Large intestine (tissue), 3 donors: ENCODE results near the gene NOL4L. TPM values are rescaled to one million over a fixed set of nuclear protein-coding genes. Genes with fewer than 3 reads are reported as not detected.
A peak's percentile ranks its signal among the peaks of the same experiment; 100 is the strongest.

Experiments
- DNase-seq, 2 donors: peaks; one replicate each; pipeline versions ENCODE4 v3.0.0 to v3.0.0-alpha.2; 2013
- H3K27ac ChIP-seq: one replicate; pipeline ENCODE4 v1.5.1; 2013; ENCODE audit warnings: low read length
- H3K27me3 ChIP-seq: 2 replicates; pipeline ENCODE4 v1.6.1; 2013; ENCODE audit warnings: low read length; ENCODE audit not compliant: control insufficient read depth, insufficient read depth
- H3K36me3 ChIP-seq: 2 replicates; pipeline ENCODE4 v1.6.1; 2013; ENCODE audit warnings: low read length; ENCODE audit not compliant: control insufficient read depth, insufficient read depth
- H3K4me1 ChIP-seq: one replicate; pipeline ENCODE4 v1.6.1; 2013; ENCODE audit warnings: low read length; ENCODE audit not compliant: control insufficient read depth, insufficient read depth
- H3K4me3 ChIP-seq: one replicate; pipeline ENCODE4 v1.5.1; 2013; ENCODE audit warnings: low read length
- H3K9me3 ChIP-seq: one replicate; pipeline ENCODE4 v1.6.1; 2013; ENCODE audit warnings: mild to moderate bottlenecking, low read depth, low read length, moderate library complexity; ENCODE audit not compliant: control insufficient read depth
- WGBS: methylation state at CpG from one replicate; pipeline ENCODE4 v1.1.5; 2013; ENCODE audit warnings: low lambda C conversion rate; ENCODE audit not compliant: insufficient coverage; 5-methylcytosine and 5-hydroxymethylcytosine counted together
- polyA plus RNA-seq: library from polyadenylated mRNA; unstranded; fragments of 120-200 nt; gene quantifications from one replicate; pipeline ENCODE4 v1.2.1, GENCODE V29; 2013

Gene NOL4L
- polyA plus RNA-seq, 1 donor, result 81.7 TPM

DNA sequence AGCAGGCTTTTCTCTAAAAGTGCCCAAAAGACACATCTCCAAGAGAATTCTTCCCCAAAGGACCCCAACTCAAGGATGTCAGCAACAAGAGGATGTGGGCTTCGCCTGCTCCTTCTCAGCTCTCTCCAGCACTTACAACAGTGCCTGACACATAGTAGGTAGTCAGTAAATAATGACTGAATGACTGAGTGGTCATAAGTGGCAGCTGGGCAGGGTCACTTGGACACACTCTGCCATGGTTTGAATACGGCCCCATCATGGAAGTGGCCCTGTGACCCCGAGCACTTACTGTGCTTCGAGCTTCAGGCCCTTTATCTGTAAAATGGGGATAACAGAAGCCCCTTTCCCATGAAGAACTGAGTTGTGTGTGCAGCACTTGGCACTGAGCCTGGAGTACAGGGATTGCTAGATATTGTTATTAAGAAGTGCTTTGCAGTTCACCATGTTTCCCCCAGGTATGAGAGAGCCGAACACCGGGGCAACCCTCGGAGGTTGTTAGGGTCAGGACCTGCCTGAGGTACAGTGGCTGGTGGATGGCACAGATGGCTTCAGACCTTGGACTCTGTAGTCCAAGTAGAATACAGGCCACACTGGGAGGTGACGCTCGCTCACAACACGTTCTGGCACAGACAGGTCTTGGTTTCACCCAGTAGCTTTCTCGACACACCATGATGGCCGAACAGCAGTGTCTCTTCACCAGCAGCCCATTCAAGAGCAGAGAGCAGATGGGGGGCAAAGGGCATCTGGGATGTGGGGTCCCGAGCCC is 56.0 kb downstream of the NOL4L start:
- DNase-seq, result no peak
- H3K36me3 ChIP-seq, result peaks cover 3% of the 10 kb centered on the region
- H3K27ac ChIP-seq, result no peak overlapping the region
- no CpG with 5 or more reads among the region's 13 CpGs for WGBS
- H3K4me1 ChIP-seq, result peaks cover 14% of the 10 kb centered on the region
- no peaks in the 10 kb centered on the region for H3K9me3 ChIP-seq
- no peaks in the 10 kb centered on the region for H3K27me3 ChIP-seq
- H3K4me3 ChIP-seq, result no peak overlapping the region

GRCh38 chr20:32528171-32528891 is 56.8 kb downstream of the NOL4L start:
- Histone ChIP-seq H3K4me3 (no peak overlapping the region), H3K36me3 (peaks cover 3% of the 10 kb centered on the region), H3K27me3 (no peaks in the 10 kb centered on the region), H3K27ac (no peak overlapping the region), H3K4me1 (peaks cover 14% of the 10 kb centered on the region), H3K9me3 (no peaks in the 10 kb centered on the region)
- peak; percentile 54 to 71 for DNase-seq
- WGBS, result 30% methylated on average over 2 of the region's 27 CpGs

DNA sequence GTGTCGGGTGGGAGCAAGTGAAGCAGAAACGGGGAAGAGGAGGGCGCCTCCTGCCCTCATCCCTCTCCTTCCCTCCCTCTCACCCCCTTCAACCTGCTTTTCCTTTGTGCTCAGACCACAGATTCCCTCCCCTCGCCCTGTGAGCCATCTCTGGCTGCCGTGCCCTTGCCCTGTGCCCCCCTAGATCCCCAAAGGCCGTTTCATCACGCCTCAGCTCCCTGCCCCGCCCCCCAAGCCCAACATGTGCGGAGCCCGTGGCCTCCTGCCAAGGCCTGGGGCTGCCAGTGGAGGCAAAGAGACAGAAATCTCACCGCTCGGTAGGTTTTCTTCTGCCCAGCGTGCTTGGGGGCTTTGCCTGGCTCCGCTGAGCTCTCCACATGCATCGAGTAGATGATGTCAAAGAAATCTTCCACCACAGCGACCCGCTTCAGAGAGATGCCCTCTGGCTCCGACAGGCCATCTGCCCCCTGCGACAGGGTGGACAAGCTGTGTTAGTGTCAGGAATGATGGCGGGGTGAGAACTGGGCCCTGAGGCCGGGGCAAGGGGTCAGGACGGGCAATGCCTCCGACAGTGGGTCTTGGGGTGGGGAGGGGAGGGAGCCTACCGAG is 57.6 kb downstream of the NOL4L start:
- WGBS, result no CpG with 5 or more reads among the region's 24 CpGs
- no peak for DNase-seq
- Histone ChIP-seq H3K27me3 (no peaks in the 10 kb centered on the region), H3K27ac (no peak overlapping the region), H3K36me3 (peaks cover 3% of the 10 kb centered on the region), H3K4me3 (no peak overlapping the region), H3K9me3 (no peaks in the 10 kb centered on the region), H3K4me1 (peaks cover 14% of the 10 kb centered on the region)

DNA sequence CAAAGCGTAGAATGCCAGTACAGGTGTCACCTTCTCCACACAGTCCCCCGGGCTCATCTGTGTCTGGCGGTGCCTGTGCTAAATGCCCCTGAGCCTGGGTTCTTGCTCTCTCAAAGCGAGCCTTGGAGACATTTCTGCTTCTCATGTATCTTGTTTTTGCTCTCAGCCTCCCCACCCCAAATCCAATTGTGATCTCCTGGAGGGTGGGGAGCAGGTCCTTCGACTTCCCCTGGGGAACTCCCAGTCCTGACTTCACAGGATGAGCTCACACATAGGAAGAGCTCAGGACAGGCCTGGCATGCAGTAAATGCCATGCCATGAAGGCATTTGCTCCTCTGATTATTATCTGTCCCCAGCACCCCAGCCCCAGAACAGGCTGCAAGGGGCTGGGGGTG is 58.1 kb downstream of the NOL4L start:
- Histone ChIP-seq H3K4me1 (peaks cover 14% of the 10 kb centered on the region), H3K4me3 (no peak overlapping the region)
- 100% methylated on average over 1 of the region's 5 CpGs for WGBS

DNA sequence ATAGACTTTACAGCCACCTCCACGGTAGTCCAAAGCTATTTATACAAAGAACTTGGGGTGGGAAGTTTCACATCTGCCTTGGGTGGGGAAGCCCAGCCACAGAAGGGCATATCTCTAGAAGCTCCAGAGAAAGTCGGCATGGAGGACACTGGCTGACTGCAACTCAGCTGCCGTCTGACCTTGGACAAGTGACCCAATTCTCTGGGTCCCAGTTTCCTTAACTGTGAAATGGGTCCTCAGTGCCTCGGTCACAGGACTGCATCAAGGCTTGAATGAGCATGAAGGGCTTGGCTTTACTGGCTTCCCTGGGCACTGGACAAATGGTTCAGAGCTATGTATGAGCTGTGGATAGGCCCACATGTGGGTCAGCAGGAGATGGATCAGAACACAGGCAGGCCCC is 58.6 kb downstream of the NOL4L start:
- Histone ChIP-seq H3K27ac (no peak overlapping the region), H3K4me1 (peaks cover 14% of the 10 kb centered on the region), H3K4me3 (no peak overlapping the region), H3K27me3 (no peaks in the 10 kb centered on the region), H3K9me3 (no peaks in the 10 kb centered on the region), H3K36me3 (peaks cover 3% of the 10 kb centered on the region)
- no CpG with 5 or more reads among the region's 4 CpGs for WGBS
- no peak for DNase-seq

More for the DNA sequence above, 58.1 kb downstream of the NOL4L start:
- Histone ChIP-seq H3K9me3 (no peaks in the 10 kb centered on the region), H3K27me3 (no peaks in the 10 kb centered on the region), H3K27ac (no peak overlapping the region), H3K36me3 (peaks cover 3% of the 10 kb centered on the region)
- DNase-seq, result no peak

- WGBS, result no CpG with 5 or more reads among the region's 4 CpGs
- no peak for DNase-seq
Measured at GRCh38 chr20:32526125-32526524, 59.0 kb downstream of the NOL4L start.

GRCh38 chr20:32524829-32525501 is 60.2 kb downstream of the NOL4L start:
- peaks cover 14% of the 10 kb centered on the region for H3K4me1 ChIP-seq
- H3K27me3 ChIP-seq, result no peaks in the 10 kb centered on the region
- WGBS, result no CpG with 5 or more reads among the region's 13 CpGs
- no peak overlapping the region for H3K4me3 ChIP-seq
- DNase-seq, result no peak
- no peaks in the 10 kb centered on the region for H3K9me3 ChIP-seq
- peaks cover 3% of the 10 kb centered on the region for H3K36me3 ChIP-seq
- H3K27ac ChIP-seq, result no peak overlapping the region

More at GRCh38 chr20:32526125-32526524, 59.0 kb downstream of the NOL4L start:
- Histone ChIP-seq H3K4me1 (peaks cover 14% of the 10 kb centered on the region), H3K27me3 (no peaks in the 10 kb centered on the region), H3K4me3 (no peak overlapping the region), H3K36me3 (peaks cover 3% of the 10 kb centered on the region), H3K9me3 (no peaks in the 10 kb centered on the region), H3K27ac (no peak overlapping the region)

DNA sequence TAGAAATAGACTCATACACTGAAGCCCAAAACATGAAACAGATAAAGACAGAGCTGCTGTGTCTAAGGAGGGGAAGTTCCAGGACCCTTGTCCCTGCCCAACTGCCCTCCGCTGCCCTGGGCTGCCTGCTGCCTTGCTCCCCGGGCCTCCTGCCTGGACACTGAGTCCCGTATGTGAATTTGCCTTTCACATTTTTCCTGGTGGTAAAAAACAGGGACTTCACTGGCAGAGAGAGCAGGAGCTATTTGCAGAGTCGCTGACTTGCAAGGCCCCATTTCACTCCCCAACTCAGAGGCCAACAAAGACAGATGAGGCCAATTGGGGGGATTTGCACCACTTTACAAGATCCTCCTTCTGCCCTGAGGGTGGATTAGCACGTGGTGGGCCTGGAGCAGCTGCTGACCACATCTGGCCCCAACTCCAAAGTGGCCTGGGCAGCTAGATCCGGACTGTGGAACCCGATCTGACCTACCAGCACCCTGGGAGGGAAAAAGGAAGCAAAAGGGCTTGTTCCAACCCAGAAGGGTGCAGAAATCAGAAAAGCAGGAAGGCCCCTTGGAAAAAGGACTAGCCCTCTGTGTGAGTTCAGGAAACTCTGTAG is 61.4 kb downstream of the NOL4L start:
- Histone ChIP-seq H3K4me3 (no peak overlapping the region), H3K36me3 (peaks cover 8% of the 10 kb centered on the region), H3K9me3 (no peaks in the 10 kb centered on the region), H3K27me3 (no peaks in the 10 kb centered on the region), H3K27ac (no peak overlapping the region), H3K4me1 (peaks cover 11% of the 10 kb centered on the region)
- DNase-seq, result no peak
- WGBS, result no CpG with 5 or more reads among the region's 7 CpGs

- Histone ChIP-seq H3K36me3 (peaks cover 15% of the 10 kb centered on the region), H3K27me3 (no peaks in the 10 kb centered on the region), H3K27ac (no peak overlapping the region), H3K9me3 (no peaks in the 10 kb centered on the region), H3K4me3 (no peak overlapping the region), H3K4me1 (peaks cover 4% of the 10 kb centered on the region)
- no CpG with 5 or more reads among the region's 8 CpGs for WGBS
- DNase-seq, result no peak
Measured at GRCh38 chr20:32522776-32523612, 62.1 kb downstream of the NOL4L start.
